H1 (cell line): ENCODE measurements around the gene MSI2. TPM values are rescaled to one million over a fixed set of nuclear protein-coding genes. Genes with fewer than 3 reads are reported as not detected.
A peak's percentile ranks its signal among the peaks of the same experiment; 100 is the strongest.

Experiments
- CTCF ChIA-PET: fragments of 300-600 bp; sonication (Branson Sonifier 250); formaldehyde crosslinking; loops from one replicate; lab custom pipeline; 2021; ENCODE audit not compliant: partially characterized antibody; lab: Charles Lee
- POLR2A ChIA-PET: fragments of 300-600 bp; sonication (Branson Sonifier 250); formaldehyde crosslinking; loops from one replicate; lab custom pipeline; 2021; ENCODE audit warnings: inconsistent platforms; ENCODE audit not compliant: partially characterized antibody; lab: Charles Lee
- DNase-seq, 2 experiments: peaks; one replicate each; pipeline versions ENCODE4 v3.0.0 to v3.0.0-alpha.2; 2010 to 2022; ENCODE audit warnings: low spot score in 2 of 2, low read depth in 1 of 2, mixed read lengths in 1 of 2
- FAIRE-seq: peaks from 2 replicates; lab custom pipeline; 2011; peaks lifted over from hg19 to GRCh38; lab: Jason Lieb, UNC
- H2AFZ ChIP-seq: 2 replicates; pipeline ENCODE4 v1.8.1; 2012; ENCODE audit warnings: low read length, inconsistent platforms
- H2AK5ac ChIP-seq: 2 replicates; pipeline ENCODE4 v1.6.1; 2013; ENCODE audit warnings: low read depth, low read length
- H2BK120ac ChIP-seq: replicated peaks from 2 replicates; pipeline ENCODE3; 2013; ENCODE audit warnings: low read depth, low read length, inconsistent platforms
- H2BK12ac ChIP-seq: 2 replicates; pipeline ENCODE4 v1.6.1; 2013; ENCODE audit warnings: low read depth, low read length
- H2BK15ac ChIP-seq: 2 replicates; pipeline ENCODE4 v1.6.1; 2013; ENCODE audit warnings: low read length
- H2BK20ac ChIP-seq: 2 replicates; pipeline ENCODE4 v1.6.1; 2013; ENCODE audit warnings: low read length
- H2BK5ac ChIP-seq: 2 replicates; pipeline ENCODE4 v1.6.1; 2013; ENCODE audit warnings: low read depth, low read length
- H3K14ac ChIP-seq: 2 replicates; pipeline ENCODE4 v1.6.1; 2013; ENCODE audit warnings: inconsistent platforms; ENCODE audit not compliant: insufficient read length
- H3K18ac ChIP-seq: 2 replicates; pipeline ENCODE4 v1.6.1; 2013; ENCODE audit warnings: low read length; ENCODE audit errors: extremely low read depth
- H3K23ac ChIP-seq: 2 replicates; pipeline ENCODE4 v1.6.1; 2013; ENCODE audit warnings: inconsistent platforms; ENCODE audit not compliant: insufficient read length
- H3K23me2 ChIP-seq: 2 replicates; pipeline ENCODE4 v1.6.1; 2013; ENCODE audit warnings: low read depth, low read length
- H3K27ac ChIP-seq: 2 replicates; pipeline ENCODE4 v1.6.1; 2011; ENCODE audit warnings: low read depth, low read length, inconsistent platforms
- H3K27me3 ChIP-seq, 4 experiments: replicated peaks in 1 of 4; 1 replicate in 1 of 4; 2 replicates in 3 of 4; pipeline versions ENCODE4 v1.6.1 to v1.8.1; 2011 to 2013; ENCODE audit warnings: low read length in 3 of 4, mild to moderate bottlenecking in 3 of 4, inconsistent platforms in 2 of 4, mixed read lengths in 2 of 4, moderate library complexity in 1 of 4; ENCODE audit not compliant: control insufficient read depth in 3 of 4, insufficient read depth in 3 of 4; ENCODE audit errors: extremely low read depth in 1 of 4
- H3K36me3 ChIP-seq, 4 experiments: 2 replicates each; pipeline versions ENCODE4 v1.6.1 to v1.8.1; 2011 to 2013; ENCODE audit warnings: mild to moderate bottlenecking in 4 of 4, low read length in 3 of 4, moderate library complexity in 2 of 4, control low read depth in 1 of 4, inconsistent platforms in 1 of 4; ENCODE audit not compliant: insufficient read depth in 4 of 4, control insufficient read depth in 2 of 4
- H3K4ac ChIP-seq: replicated peaks from 2 replicates; pipeline ENCODE3; 2013; ENCODE audit warnings: low read length, low read depth, mixed read lengths, inconsistent platforms; ENCODE audit not compliant: insufficient read length
- H3K4me1 ChIP-seq, 4 experiments: replicated peaks in 1 of 4; 1 replicate in 1 of 4; 2 replicates in 3 of 4; pipeline versions ENCODE4 v1.6.1 to v1.8.1; 2011 to 2013; ENCODE audit warnings: low read length in 3 of 4, inconsistent platforms in 2 of 4, mixed read lengths in 1 of 4; ENCODE audit not compliant: insufficient read depth in 4 of 4, control insufficient read depth in 3 of 4
- H3K4me2 ChIP-seq, 2 experiments: 2 replicates each; pipeline versions ENCODE4 v1.6.1 to v1.8.1; 2011 to 2013; ENCODE audit warnings: low read depth in 2 of 2, low read length in 2 of 2, control low read depth in 1 of 2, inconsistent platforms in 1 of 2, mild to moderate bottlenecking in 1 of 2; ENCODE audit not compliant: insufficient read depth in 1 of 2
- H3K4me3 ChIP-seq, 4 experiments: fragments of 200-600, 300-600 bp in 1 of 4; sonication (generic), shearing (Covaris generic), sonication (Bioruptor Twin) in 1 of 4; 2 replicates each; pipeline versions ENCODE4 v1.5.1 to v1.8.1; 2011 to 2016; ENCODE audit warnings: low read length in 4 of 4, low read depth in 3 of 4, control low read depth in 2 of 4, inconsistent platforms in 2 of 4, mild to moderate bottlenecking in 2 of 4, mixed read lengths in 1 of 4, moderate library complexity in 1 of 4; ENCODE audit not compliant: insufficient read depth in 2 of 4; ENCODE audit errors: extremely low read depth in 1 of 4
- H3K56ac ChIP-seq: replicated peaks from 2 replicates; pipeline ENCODE3; 2013; ENCODE audit warnings: low read depth, mild to moderate bottlenecking, mixed read lengths, low read length, inconsistent platforms; ENCODE audit not compliant: insufficient read length
- H3K79me1 ChIP-seq: 2 replicates; pipeline ENCODE4 v1.6.1; 2013; ENCODE audit warnings: low read depth, low read length, control low read depth
- H3K79me2 ChIP-seq, 2 experiments: 2 replicates each; pipeline versions ENCODE4 v1.6.1 to v1.8.1; 2012 to 2013; ENCODE audit warnings: low read length in 2 of 2, mild to moderate bottlenecking in 2 of 2, inconsistent platforms in 1 of 2; ENCODE audit not compliant: insufficient read depth in 2 of 2, control insufficient read depth in 1 of 2
- H3K9ac ChIP-seq, 4 experiments: replicated peaks in 1 of 4; 1 replicate in 1 of 4; 2 replicates in 3 of 4; pipeline versions ENCODE4 v1.6.1 to v1.8.1; 2011 to 2013; ENCODE audit warnings: low read depth in 3 of 4, low read length in 3 of 4, control low read depth in 2 of 4, mild to moderate bottlenecking in 2 of 4, moderate library complexity in 2 of 4, inconsistent platforms in 1 of 4; ENCODE audit errors: extremely low read depth in 1 of 4
- H3K9me3 ChIP-seq, 2 experiments: 2 replicates each; pipeline versions ENCODE4 v1.6.1 to v1.8.1; 2012 to 2013; ENCODE audit warnings: mild to moderate bottlenecking in 2 of 2, moderate library complexity in 2 of 2, control low read depth in 1 of 2, inconsistent platforms in 1 of 2, low read depth in 1 of 2, low read length in 1 of 2, mixed read lengths in 1 of 2; ENCODE audit not compliant: insufficient read depth in 2 of 2
- H4K20me1 ChIP-seq, 2 experiments: replicated peaks in 1 of 2; 2 replicates each; pipeline versions ENCODE3 to v1.8.1; 2011 to 2013; ENCODE audit warnings: inconsistent platforms in 2 of 2, low read length in 2 of 2, mild to moderate bottlenecking in 1 of 2; ENCODE audit not compliant: insufficient read depth in 2 of 2, control insufficient read depth in 1 of 2
- H4K5ac ChIP-seq: 2 replicates; pipeline ENCODE4 v1.6.1; 2013; ENCODE audit warnings: low read length, low read depth, mixed read lengths, inconsistent platforms; ENCODE audit not compliant: insufficient read length
- H4K8ac ChIP-seq: 2 replicates; pipeline ENCODE4 v1.8.0; 2013; ENCODE audit warnings: mild to moderate bottlenecking, moderate library complexity, low read length, inconsistent platforms; ENCODE audit not compliant: insufficient read depth; ENCODE audit errors: extremely low read depth
- H4K91ac ChIP-seq: replicated peaks from 2 replicates; pipeline ENCODE3; 2013; ENCODE audit warnings: low read length, mixed read lengths, inconsistent platforms; ENCODE audit not compliant: insufficient read length
- ATF2 ChIP-seq: IDR thresholded peaks from 2 replicates; pipeline ENCODE4 v1.6.1; 2012; ENCODE audit warnings: low read length, inconsistent platforms
- CBX5 ChIP-seq: fragments of 300-800, 300-1000 bp; sonication (generic); IDR thresholded peaks from 2 replicates; pipeline ENCODE4 v1.7.1; 2016; ENCODE audit warnings: antibody characterized with exemption, low read length, low read depth
- CHD2 ChIP-seq: IDR thresholded peaks from 2 replicates; pipeline ENCODE4 v1.6.1; 2012; ENCODE audit warnings: low read length, improper control_type of control experiment
- CREB1 ChIP-seq: IDR thresholded peaks from 2 replicates; pipeline ENCODE4 v1.6.1; 2012; ENCODE audit warnings: inconsistent platforms
- FOSL1 ChIP-seq: IDR thresholded peaks from 2 replicates; pipeline ENCODE4 v1.6.1; 2011; ENCODE audit warnings: mild to moderate bottlenecking, low read depth, low read length, moderate library complexity; ENCODE audit not compliant: insufficient read depth
- HDAC6 ChIP-seq: IDR thresholded peaks from one replicate; pipeline ENCODE4 v1.7.1; 2012; ENCODE audit warnings: low read depth, mild to moderate bottlenecking, inconsistent platforms, low read length, moderate library complexity
- KDM4A ChIP-seq: IDR thresholded peaks from one replicate; pipeline ENCODE4 v1.7.1; 2012; ENCODE audit warnings: low read depth, mild to moderate bottlenecking, moderate library complexity, low read length, inconsistent platforms; ENCODE audit not compliant: severe bottlenecking
- POLR2A ChIP-seq, 2 experiments: IDR thresholded peaks; 1 replicate in 1 of 2; 2 replicates in 1 of 2; pipeline ENCODE4 v1.6.1; 2011; ENCODE audit warnings: low read depth in 2 of 2, low read length in 2 of 2, mild to moderate bottlenecking in 2 of 2; ENCODE audit errors: control extremely low read depth in 1 of 2
- SUZ12 ChIP-seq: fragments of 200-600 bp; sonication (generic); IDR thresholded peaks from 2 replicates; pipeline ENCODE4 v1.6.1; 2012; ENCODE audit warnings: mild to moderate bottlenecking, inconsistent platforms, low read length, moderate library complexity, mixed read lengths
- TBP ChIP-seq: IDR thresholded peaks from 2 replicates; pipeline ENCODE4 v1.6.1; 2011; ENCODE audit warnings: low read depth, low read length, improper control_type of control experiment
- ZNF274 ChIP-seq: IDR thresholded peaks from 2 replicates; pipeline ENCODE4 v1.7.0; 2012; ENCODE audit warnings: low read length, borderline replicate concordance; ENCODE audit errors: extremely low read depth
- WGBS, 2 experiments: shearing (Covaris generic) in 1 of 2; methylation state at CpG; one replicate each; pipeline versions ENCODE4 v1.1.6 to v1.1.7; 2013 to 2015; ENCODE audit warnings: low lambda C conversion rate in 2 of 2, mixed read lengths in 2 of 2, inconsistent platforms in 1 of 2, low coverage in 1 of 2, missing lambda C conversion rate in 1 of 2; ENCODE audit not compliant: insufficient replicate concordance in 2 of 2, insufficient coverage in 1 of 2, insufficient read length in 1 of 2; ENCODE audit errors: extremely low coverage in 1 of 2, missing lambda C conversion rate in 1 of 2; 5-methylcytosine and 5-hydroxymethylcytosine counted together
- polyA plus RNA-seq, 7 experiments: library from polyadenylated mRNA; depleted of rRNA in 3 of 7; stranded (reverse) in 5 of 7; unstranded in 2 of 7; fragments of >200 nt in 5 of 7; fragments of 200-250 nt in 2 of 7; gene quantifications; 1 replicate in 5 of 7; 2 replicates in 1 of 7; 4 replicates in 1 of 7; pipeline versions ENCODE4 v1.2.1 to v1.2.3, GENCODE V29; 2011 to 2013; ENCODE audit warnings: missing spikeins in 2 of 7, mixed read lengths in 2 of 7
- total RNA-seq: library from RNA; stranded (reverse); fragmentation: NEBNext Ultra II Directional; extraction: Animal tissue kit (Norgen Biotek cat#: 25700); gene quantifications from 2 replicates; pipeline ENCODE4 v1.2.1, GENCODE V29; 2021

The MSI2 gene
- total and polyA plus RNA-seq, 2 of the 8 experiments (the other 6 are each of a cell fraction or from before 2014, with no cell fraction given): 36.7 to 80.6 TPM

DNA sequence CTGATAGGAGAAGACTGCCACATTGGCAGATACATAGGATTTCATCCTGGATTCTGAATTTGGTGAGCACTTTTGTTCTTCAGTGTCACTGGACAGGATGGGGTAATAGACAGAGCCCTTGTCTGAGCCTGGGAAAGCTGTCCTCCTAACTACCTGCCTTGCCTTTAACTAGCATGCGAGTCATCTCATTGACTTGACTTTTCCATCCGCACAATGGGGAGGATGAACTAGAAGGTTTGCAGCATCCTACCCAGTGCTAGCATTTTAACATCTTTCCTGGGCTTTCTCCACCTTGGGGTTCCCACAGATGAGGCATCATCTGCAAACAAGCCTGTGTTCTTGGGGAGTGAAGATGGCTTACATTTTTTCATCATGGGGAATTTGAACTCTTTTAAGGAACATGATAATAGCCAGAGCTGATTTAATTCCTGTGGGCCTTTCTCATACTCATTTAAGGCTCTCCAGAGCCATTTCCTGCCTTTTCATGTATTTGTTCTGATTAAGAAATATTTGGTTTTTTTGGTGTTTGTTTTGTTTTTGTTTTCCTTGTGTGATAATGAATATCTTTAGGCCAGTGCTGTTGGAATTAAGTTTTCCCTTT is 139.5 kb downstream of the MSI2 start:
- Histone ChIP-seq H3K79me2 (peaks cover 0 to 74% of the 10 kb centered on the region in 2 experiments; a peak in 2 of 4 replicates), H3K23me2 (no peaks in the 10 kb centered on the region; the same call in 1 of the 2 replicates), H3K36me3 (peaks cover 0 to 5% (median 2%) of the 10 kb centered on the region in 4 experiments; a peak in 2 of 8 replicates), H2BK120ac (no peak overlapping the region), H3K23ac (no peak overlapping the region), H2BK12ac (peak overlapping the region; percentile 11; the same call in 1 of the 2 replicates), H3K4ac (no peak overlapping the region), H4K8ac (no peak overlapping the region), H2BK15ac (0 out of 2 replicates have a peak overlapping the region, but pooled peaks have one; percentile 1), H2AFZ (no peak overlapping the region), H4K20me1 (peaks cover 2 to 15% of the 10 kb centered on the region in 2 experiments), H4K5ac (no peak overlapping the region), H3K56ac (peak overlapping the region; percentile 56), H3K4me2 (no peak overlapping the region), H3K4me1 (peaks cover 6 to 14% (median 13%) of the 10 kb centered on the region in 4 experiments; a peak in 6 of 7 replicates), H3K18ac (no peak overlapping the region), H3K27ac (peak overlapping the region; percentile 5; the same call in 1 of the 2 replicates), H3K79me1 (peaks cover 15% of the 10 kb centered on the region; the same call in 1 of the 2 replicates), H3K9ac (no peak overlapping the region), H3K27me3 (no peaks in the 10 kb centered on the region), H4K91ac (no peak overlapping the region), H3K14ac (no peak overlapping the region), H2AK5ac (0 out of 2 replicates have a peak overlapping the region, but pooled peaks have one; percentile 45), H3K9me3 (peaks cover 6% of the 10 kb centered on the region in 2 experiments; a peak in 3 of 4 replicates), H2BK5ac (peak overlapping the region; percentile 19; the same call in 1 of the 2 replicates), H2BK20ac (no peak overlapping the region), H3K4me3 (no peak overlapping the region)
- ChIA-PET CTCF (interaction anchor here (0.6 to 10.0 kb wide), 3 partner anchors 11 to 152 kb away, joined by 4 to 119 read pairs (median 4); no protein-coding TSS in a partner anchor), POLR2A (interaction anchor here (0.8 kb wide), 1 partner anchor 12 kb away, joined by 3 read pairs; no protein-coding TSS in a partner anchor)
- no peak for DNase-seq
- no peak for FAIRE-seq
- WGBS, 2 experiments: 92% methylated on average over 2 of the region's 2 CpGs; no CpG with 5 or more reads in 1 of the 2 experiments
- TF ChIP-seq ATF2 (no peak), CREB1 (no peak), FOSL1 (no peak), TBP (no peak), POLR2A (IDR thresholded peaks at IDR 0.05; ENCODE audit: control extremely low read depth in 1 of 2, low read depth in 2 of 2, low read length in 2 of 2) (no peak), KDM4A (no peak), ZNF274 (no peak), SUZ12 (no peak), CHD2 (no peak), CBX5 (no peak), HDAC6 (no peak)
